ENCODE data around the gene CLN6. TPM values are rescaled to one million over a fixed set of nuclear protein-coding genes. Genes with fewer than 3 reads are reported as not detected.

Gene CLN6
- total and polyA plus RNA-seq, 9 of the 15 experiments (the other 6 are each of a cell fraction or from before 2014, with no cell fraction given): 0.71 to 53.3 (median 39.3) TPM

GRCh38 chr15:68230157-68231100 lies 901 bp upstream of the CLN6 start (continued):
- no peak for TF ChIP-seq BHLHE40 (IDR thresholded peaks at IDR 0.05; ENCODE audit: low read length)
- TF ChIP-seq, protein P1, sequence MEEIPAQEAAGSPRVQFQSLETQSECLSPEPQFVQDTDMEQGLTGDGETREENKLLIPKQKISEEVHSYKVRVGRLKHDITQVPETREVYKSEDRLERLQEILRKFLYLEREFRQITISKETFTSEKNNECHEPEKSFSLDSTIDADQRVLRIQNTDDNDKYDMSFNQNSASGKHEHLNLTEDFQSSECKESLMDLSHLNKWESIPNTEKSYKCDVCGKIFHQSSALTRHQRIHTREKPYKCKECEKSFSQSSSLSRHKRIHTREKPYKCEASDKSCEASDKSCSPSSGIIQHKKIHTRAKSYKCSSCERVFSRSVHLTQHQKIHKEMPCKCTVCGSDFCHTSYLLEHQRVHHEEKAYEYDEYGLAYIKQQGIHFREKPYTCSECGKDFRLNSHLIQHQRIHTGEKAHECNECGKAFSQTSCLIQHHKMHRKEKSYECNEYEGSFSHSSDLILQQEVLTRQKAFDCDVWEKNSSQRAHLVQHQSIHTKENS (CRISPR knock-in tag; IDR thresholded peaks at IDR 0.05): no peak
- no peak for TF ChIP-seq JUN (IDR thresholded peaks at IDR 0.05; ENCODE audit: borderline replicate concordance, low read depth, low read length)
- TF ChIP-seq JUN (CRISPR knock-in tag; IDR thresholded peaks at IDR 0.05; ENCODE audit: borderline replicate concordance): 0 out of 2 replicates have a peak, but pooled peaks have one; percentile 40
- TF ChIP-seq TEAD4 (IDR thresholded peaks at IDR 0.05; ENCODE audit: low read length): no peak
- TF ChIP-seq TEAD4 (CRISPR knock-in tag; IDR thresholded peaks at IDR 0.05; ENCODE audit: borderline replicate concordance): 0 out of 2 replicates have a peak, but pooled peaks have one; percentile 70

- peak overlapping the region; percentile 88 to 99 for H3K9ac ChIP-seq (ENCODE audit: insufficient read depth in 1 of 2, low read depth in 2 of 2, low read length in 2 of 2)
- peak overlapping the region; percentile 99 for H3K4me2 ChIP-seq (ENCODE audit: insufficient read depth, low read length)
- peaks cover 34 to 42% of the 10 kb centered on the region in 2 experiments for H3K4me1 ChIP-seq (replicated peaks in 1 of 2; ENCODE audit: control insufficient read depth in 2 of 2, insufficient read depth in 2 of 2, low read length in 2 of 2)
- FAIRE-seq (no peak), DNase-seq (ENCODE audit: extremely low read depth in 1 of 4, low spot score in 3 of 4) (peak in 1 of 4 experiments; percentile 29), ATAC-seq (peak; percentile 8)
- intact Hi-C loops (cut with micrococcal nuclease): no loop called here
- H3K36me3 ChIP-seq (ENCODE audit: control insufficient read depth, insufficient read depth, low read length): peaks cover 23% of the 10 kb centered on the region
- H3K27me3 ChIP-seq (ENCODE audit: control insufficient read depth in 2 of 2, insufficient read depth in 2 of 2, low read length in 2 of 2): no peaks in the 10 kb centered on the region
- no TSS peak for BruUV-seq (replicated peaks)
- no peaks in the 10 kb centered on the region for H3K9me1 ChIP-seq (ENCODE audit: control insufficient read depth, insufficient read depth, low read length)
- H3K79me2 ChIP-seq (ENCODE audit: control insufficient read depth, insufficient read depth, low read length): peaks cover 55% of the 10 kb centered on the region
- WGBS (ENCODE audit: insufficient coverage, low coverage, missing lambda C conversion rate): 1% methylated on average over 17 of the region's 39 CpGs
- peak overlapping the region; percentile 91 for H2AFZ ChIP-seq (ENCODE audit: low read depth, low read length)
- in situ Hi-C loops (cut with MboI): no loop called here
- peak overlapping the region; percentile 95 for H3K27ac ChIP-seq (ENCODE audit: extremely low read depth, low read depth, low read length)
- peak overlapping the region; percentile 93 for H3K4me3 ChIP-seq
- ChIA-PET POLR2A (interaction anchor here (0.6 to 2.5 kb wide), 10 partner anchors 9 to 823 kb away, joined by 3 to 18 read pairs (median 3); partner anchors contain the start of gene FEM1B), CTCF (ENCODE audit: low intra/inter-chr PET ratio) (no interaction called here)
- peaks cover 18% of the 10 kb centered on the region for H4K20me1 ChIP-seq (replicated peaks; ENCODE audit: control insufficient read depth, insufficient read depth, low read length)
- H3K9me3 ChIP-seq (replicated peaks; ENCODE audit: control insufficient read depth, insufficient read depth, low read depth, low read length): no peaks in the 10 kb centered on the region
- TF ChIP-seq HMBOX1 (IDR thresholded peaks at IDR 0.05) (no peak), ZNF785 (CRISPR knock-in tag; IDR thresholded peaks at IDR 0.05) (no peak), NKRF (IDR thresholded peaks at IDR 0.05; ENCODE audit: borderline replicate concordance) (peak; percentile 55; the same call in 1 of the 2 replicates), JUN (IDR thresholded peaks at IDR 0.05; ENCODE audit: borderline replicate concordance, low read depth, low read length) (no peak), JUN (CRISPR knock-in tag; IDR thresholded peaks at IDR 0.05; ENCODE audit: borderline replicate concordance) (peak; percentile 44; the same call in 1 of the 2 replicates), ZNF766 (CRISPR knock-in tag; conservative IDR thresholded peaks at IDR 0.05) (0 out of 2 replicates have a peak, but pooled peaks have one; percentile 39), HDAC8 (tag; IDR thresholded peaks at IDR 0.05) (0 out of 2 replicates have a peak, but pooled peaks have one; percentile 61), ZNF395 (CRISPR knock-in tag; IDR thresholded peaks at IDR 0.05) (peak; percentile 24; the same call in 1 of the 2 replicates)
These were observed 550 bp downstream of the CLN6 start for GRCh38 chr15:68228971-68229385.
